NCI-H146 treated with DMSO at 0.1 percent for 48 hours (cell line): ENCODE measurements around the gene PDGFRA.

Experiments
- DNase-seq: peaks from one replicate; lab custom pipeline; 2025; ENCODE audit not compliant: unreplicated experiment; lab: John Stamatoyannopoulos, UW

PDGFRA gene

DNA sequence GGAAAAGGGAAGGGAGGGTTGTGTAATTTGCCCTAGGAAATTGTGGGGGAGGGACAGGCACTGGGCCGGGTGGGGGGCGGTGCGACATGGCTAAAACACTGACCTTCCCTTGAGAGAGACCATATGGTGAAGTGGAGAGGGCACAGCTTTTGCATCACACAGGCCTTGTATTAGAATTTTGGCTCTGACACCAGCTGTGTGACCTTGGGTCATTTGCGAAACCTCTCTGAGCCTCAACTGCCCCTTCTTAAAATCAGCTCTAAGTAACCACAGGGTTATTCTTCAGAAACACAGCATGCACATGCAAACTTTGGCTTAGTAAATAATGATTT lies 25.8 kb downstream of the PDGFRA start:
- no peak for DNase-seq

DNA sequence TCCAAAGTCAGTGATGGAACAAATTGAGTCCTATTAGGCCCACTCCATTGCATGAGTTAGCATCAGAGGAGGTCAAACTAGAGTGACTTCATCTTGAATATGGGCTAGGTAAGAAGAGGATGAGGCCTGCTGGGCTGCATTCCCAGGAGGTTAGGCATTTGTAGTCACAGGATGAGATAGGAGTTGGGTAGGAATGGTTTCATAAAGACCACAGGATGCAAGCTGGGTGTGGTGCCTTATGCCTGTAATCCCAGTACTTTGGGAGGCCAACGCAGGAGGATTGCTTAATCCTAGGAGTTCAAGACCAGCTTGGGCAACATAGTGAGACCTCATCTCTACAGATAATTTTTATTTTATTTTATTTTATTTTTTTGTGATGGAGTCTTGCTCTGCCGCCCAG lies 26.8 kb downstream of the PDGFRA start:
- DNase-seq, result no peak

DNA sequence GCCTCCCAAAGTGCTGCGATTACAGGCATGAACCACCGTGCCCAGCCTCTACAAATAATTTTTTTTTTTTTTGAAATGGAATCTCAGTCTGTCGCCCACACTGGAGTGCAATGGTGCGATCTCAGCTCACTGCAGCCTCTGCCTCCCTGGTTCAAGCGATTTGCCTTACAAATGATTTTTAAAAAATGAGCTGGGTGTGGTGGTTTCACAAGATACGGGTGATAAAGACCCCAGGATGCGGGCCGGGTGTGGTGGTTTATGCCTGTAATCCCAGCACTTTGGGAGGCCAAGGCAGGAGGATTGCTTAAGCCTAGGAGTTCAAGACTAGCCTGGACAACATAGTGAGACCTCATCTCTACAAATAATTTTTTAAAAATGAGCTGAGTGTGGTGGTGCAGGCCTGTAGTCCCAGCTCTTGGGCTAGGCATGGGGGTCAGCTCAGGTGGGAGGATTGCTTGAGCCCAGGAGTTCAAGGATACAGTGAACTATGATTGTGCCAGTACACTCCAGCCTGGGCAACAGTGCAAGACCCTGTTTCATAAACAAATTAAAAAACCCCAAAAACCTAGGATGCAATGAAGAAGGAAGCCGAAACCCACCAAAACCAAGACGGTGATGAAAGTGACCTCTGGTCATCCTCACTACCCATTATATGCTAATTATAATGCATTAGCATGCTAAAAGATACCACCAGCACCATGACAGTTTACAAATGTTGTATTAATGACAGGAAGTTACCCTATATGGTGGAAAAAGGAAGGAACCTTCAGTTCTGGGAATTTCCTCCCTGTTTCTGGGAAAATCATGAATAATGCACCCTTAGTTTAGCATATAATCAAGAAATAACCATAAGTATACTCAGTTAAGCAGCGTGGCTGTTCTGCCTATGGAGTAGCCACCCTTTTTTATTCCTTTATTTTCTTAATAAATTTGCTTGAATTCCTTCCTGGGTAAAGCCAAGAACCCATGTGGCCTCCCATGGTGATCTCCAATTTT lies 27.7 kb downstream of the PDGFRA start:
- no peak for DNase-seq

DNA sequence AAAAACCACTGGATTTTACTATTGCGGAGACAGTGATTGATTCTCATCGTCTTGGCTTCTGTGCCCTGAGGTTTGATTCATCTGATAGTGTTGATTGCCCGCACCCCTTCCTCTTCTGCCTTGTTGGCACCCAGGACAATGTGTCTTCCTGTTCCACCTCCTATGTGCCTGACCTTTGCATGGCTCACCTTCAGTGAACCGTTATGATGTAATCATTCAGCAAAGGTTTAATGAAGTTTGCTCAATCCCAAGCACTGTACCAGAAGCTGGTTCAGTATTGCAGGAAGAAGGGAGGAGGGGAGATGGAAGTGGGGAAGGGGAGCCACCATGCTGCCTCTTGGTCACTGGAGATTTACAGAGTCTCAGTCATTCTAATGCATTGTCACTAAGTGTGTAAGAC lies 36.3 kb downstream of the PDGFRA start:
- no peak for DNase-seq

DNA sequence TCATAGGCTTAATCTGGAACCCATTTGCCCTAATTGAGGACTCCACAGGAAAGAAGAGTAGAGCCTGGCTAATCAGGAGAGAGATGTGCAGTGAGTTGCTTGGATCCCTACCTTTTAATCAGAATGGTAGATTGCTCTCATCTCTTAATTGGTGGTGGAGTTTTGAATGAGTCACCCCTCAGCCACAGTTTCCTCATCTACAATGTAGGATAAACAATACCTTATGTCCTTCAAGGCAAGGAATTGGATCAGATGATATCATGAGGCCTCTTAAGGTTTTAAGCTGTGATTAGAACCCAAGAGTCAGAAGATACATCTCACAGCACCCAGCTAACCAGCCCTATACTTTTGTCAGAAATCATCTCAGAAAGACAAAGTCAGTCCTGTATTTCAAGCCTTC lies 39.1 kb downstream of the PDGFRA start:
- DNase-seq, result no peak

DNA sequence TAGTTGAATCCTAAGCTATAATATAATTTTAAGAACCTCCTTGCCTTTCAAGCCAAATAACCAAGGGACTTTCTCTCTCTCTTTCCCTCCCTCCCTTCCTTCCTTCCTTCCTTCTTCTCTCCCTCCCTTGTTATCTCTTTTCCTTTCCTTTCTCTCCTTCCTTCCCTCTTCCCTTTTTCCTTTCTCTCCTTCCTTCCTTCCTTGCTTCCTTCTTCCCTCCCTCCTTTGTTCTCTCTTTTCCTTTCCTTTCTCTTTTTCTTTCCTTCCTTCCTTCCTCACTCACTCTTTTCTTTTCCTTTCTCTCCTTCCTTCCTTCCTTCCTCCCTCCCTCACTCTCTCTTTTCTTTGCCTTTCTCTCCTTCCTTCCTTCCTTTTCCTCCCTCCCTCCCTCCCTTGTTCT lies 42.4 kb downstream of the PDGFRA start:
- no peak for DNase-seq

DNA sequence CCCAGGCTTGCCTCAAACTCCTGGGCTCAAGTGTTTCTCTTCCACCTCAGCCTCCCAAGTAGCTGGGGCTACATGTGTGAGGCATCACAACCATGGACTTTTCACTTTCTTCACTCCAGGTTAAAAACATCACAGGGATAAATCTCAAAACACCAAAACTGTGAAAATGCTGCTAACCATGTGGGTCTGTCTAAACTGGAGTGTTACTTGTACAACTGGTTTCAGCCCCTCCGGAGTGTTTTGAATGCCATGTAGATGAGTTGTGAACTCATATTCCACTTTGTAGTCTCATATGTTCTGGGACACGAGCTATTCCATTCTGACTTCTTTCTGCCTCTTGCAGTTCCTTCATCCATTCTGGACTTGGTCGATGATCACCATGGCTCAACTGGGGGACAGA lies 43.0 kb downstream of the PDGFRA start:
- DNase-seq, result no peak

DNA sequence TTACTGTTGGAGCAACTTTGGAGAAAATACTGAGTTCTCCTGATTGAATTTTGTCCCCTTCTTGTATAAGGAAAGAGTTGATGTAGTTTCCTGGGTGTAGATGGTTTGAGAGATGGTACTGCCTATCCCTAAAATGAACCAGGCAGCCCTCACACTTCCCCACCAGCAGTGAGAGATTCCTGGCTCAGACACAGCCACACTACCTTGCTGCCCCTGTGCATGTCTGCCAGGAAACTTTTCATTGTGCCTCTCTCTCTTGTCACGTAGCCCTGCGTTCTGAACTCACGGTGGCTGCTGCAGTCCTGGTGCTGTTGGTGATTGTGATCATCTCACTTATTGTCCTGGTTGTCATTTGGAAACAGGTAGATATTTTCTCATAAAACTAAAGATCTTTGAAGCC lies 45.2 kb downstream of the PDGFRA start:
- DNase-seq, result no peak

DNA sequence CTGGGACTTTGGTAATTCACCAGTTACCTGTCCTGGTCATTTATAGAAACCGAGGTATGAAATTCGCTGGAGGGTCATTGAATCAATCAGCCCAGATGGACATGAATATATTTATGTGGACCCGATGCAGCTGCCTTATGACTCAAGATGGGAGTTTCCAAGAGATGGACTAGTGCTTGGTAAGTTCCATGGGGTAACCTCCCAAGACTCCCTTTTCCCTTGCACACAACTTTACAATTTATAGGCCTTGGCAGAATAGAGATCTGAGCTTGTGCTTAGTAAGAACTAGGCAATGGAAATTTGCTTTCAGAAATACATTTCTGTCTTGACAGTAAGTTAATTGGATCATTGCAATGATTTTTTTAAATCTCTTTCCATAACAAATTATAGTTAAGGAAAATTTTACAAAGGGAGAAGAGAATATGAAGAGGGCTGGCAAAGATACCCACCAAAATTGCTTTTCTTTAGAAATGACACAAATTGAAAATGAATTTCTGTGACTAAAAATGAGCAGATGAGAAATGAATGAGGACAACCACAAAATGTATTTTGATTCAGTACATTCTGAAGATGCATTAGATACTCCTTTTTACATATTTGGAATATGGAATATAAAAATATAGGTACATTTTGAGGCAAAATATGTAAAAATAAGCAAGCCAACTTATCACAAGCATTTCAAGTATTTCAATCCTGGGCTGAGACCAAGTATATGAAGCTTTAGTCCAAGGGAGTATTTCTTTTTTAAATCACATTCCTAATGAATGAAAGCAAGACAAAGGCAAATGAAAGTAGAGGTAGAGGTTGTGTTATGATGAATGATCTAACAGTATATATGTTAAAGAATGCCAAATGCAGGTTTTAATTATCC lies 45.9 kb downstream of the PDGFRA start:
- DNase-seq, result no peak

DNA sequence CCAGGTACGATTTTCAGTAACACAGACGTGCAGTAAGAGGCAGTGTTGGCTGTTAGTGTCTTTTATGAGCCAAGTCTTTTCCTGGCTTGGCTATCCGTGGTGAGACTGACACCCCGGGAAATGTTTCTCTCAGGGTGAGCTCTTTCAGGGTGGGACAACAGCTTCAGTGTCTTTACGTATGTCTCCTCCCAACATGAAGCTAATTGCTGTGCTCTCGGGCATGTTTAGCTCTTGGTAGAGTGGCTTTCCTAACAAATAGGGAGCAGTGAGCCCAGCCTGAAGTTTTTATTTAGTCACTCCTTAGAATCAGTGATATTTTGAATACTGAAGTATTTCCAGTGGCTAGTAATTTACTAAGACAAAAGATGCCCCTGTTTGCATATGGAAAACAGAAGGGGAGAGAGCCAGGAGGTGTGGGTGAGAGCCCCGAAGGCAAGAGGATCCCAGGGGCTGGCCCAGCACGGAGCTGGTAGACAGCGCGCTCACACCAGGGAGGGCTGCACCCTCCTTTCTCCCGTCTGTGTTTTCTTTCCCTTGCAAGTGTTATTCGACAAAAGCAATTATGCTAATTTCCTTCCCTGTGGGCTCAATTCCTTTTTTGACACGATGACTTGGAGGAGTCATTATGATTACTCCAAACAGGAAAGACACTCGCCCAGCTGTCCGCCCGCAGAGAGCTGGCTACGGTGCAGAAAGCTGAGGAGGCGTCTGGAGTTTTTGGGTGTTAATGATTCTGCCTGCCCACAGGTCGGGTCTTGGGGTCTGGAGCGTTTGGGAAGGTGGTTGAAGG lies 47.7 kb downstream of the PDGFRA start:
- no peak for DNase-seq

DNA sequence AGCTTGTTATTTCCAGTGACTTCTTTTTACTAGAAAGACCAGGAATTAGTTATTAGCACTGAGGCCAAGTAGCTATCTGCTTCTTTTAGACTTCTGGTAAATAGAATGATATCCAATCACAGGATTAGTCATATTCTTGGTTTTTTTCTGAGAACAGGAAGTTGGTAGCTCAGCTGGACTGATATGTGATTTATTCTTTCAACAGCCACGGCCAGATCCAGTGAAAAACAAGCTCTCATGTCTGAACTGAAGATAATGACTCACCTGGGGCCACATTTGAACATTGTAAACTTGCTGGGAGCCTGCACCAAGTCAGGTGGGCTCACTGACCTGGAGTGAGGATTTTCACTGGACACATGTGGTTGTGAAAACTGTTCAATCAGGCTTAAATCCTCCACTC lies 48.6 kb downstream of the PDGFRA start:
- DNase-seq, result no peak

DNA sequence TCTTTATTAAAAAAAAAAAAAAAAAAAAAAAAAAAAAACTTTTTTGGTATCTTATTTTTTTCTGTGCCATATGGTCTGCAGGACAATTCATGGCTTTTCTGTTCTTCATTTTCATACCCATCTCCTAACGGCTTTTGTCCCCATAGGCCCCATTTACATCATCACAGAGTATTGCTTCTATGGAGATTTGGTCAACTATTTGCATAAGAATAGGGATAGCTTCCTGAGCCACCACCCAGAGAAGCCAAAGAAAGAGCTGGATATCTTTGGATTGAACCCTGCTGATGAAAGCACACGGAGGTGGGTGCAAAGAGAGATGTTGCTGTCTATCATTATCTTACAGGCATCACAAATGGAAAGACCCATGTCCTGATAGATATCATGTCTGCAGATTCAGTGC lies 49.1 kb downstream of the PDGFRA start:
- no peak for DNase-seq

DNA sequence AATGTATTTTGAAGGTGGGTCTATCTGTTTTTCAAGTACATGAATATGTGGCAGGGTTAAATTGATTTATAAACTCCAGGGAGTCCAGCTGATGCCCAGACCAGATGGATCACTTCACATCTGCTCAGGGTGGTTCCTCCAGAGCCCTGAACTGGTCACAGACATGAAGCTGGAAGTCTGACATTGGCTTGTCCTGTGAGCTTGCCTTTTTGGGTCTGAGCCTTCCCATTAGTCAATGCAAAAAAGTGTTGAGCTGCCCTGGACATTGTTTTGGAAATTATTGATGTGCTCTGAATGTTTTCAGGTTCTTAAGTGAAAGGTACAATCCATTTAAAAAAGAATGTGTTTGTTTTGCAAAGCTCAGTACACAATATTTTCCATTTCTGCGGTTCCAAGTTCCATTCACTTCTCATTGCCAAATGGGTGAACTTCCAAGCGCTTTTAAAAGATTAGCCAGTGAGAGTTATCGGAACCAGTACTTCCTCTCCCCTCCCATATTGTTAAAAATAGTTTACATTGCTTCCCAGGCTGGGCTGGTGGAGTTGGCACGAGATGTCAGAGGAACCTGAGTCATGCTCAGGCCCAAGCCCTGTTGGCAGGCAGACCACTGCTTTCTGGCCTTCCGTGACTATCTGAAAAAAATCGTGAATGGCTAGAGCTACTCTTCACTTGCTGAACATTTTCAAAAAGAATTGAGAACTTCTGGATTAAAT lies 52.1 kb downstream of the PDGFRA start:
- DNase-seq, result no peak

DNA sequence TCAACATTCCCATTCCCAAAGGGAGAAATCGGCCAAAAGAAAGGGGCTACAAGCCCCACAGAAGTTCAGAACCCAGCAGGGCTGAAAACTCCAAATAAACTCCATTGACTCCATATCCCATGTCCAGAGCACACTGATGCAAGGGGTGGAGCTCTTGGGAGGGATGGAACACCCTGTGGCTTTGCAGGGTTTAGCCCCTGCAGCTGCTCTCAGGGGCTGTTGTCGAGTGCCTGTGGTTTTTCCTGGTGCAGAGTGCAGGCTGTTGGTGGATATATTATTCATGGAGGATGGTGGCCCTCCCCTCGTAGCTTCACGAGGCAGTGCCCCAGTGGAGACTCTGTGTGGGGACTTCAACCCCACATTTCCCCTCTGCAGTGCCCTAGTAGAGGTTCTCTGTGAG lies 53.7 kb downstream of the PDGFRA start:
- DNase-seq, result no peak

DNA sequence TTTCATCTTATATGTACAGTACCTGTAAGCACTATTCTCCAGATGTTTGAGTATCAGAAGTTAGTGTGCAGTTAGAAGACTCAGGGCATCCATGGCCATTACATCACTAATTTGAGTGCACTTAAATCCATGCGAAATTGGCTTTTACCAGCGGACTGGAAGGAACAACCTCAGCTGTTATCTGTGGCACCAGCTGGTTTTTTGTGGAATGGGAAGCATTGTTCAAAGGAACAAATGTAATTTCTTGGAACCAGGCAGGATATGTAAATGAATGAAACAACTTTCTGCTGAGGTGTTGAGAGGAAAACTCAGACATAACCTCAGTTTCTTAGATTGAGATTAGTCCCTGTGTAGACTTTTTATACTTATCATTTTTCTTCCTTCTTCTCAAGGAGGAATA lies 60.2 kb downstream of the PDGFRA start:
- no peak for DNase-seq

DNA sequence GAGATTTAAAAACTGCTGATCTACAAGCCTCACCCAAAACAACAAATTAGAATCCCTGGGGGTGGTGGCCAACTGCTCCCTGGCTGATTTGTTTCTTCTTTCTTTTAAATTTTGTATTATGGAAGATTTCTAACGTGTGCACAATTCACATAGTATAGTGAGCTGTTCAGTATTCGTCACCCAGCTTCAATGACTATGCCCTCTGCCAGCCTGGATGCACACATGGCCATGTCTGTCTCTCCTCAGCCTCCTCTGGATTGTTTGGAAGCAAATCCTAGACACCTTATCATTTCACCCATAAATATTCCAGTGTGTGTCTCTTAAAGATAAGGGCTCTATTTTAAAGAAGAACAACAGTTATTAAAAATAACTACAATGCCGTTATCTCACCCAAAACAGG lies 61.9 kb downstream of the PDGFRA start:
- DNase-seq, result no peak

DNA sequence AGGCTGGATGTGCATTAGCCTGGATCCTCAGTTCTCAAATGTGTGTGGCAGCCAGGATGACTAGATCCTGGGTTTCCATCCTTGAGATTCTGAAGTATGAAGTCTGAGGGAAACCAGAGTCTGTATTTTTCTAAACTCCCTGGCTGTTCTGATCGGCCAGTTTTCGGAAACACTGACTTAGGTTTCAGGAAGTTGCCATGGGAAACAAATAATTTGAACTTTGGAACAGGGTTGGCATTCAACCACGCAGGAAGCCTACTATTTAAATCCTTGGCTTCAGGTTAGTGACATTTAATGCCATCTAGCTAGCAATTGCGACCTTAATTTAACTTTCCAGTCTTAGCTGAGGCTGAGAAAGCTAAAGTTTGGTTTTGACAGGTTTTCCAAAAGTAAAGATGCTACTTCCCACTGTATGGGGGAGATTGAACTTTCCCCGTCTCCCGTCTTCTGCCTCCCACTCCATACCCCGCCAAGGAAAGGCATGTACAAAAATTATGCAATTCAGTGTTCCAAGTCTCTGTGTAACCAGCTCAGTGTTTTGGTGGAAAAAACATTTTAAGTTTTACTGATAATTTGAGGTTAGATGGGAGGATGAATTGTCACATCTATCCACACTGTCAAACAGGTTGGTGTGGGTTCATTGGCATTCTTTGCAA lies 67.6 kb downstream of the PDGFRA start:
- DNase-seq, result no peak

DNA sequence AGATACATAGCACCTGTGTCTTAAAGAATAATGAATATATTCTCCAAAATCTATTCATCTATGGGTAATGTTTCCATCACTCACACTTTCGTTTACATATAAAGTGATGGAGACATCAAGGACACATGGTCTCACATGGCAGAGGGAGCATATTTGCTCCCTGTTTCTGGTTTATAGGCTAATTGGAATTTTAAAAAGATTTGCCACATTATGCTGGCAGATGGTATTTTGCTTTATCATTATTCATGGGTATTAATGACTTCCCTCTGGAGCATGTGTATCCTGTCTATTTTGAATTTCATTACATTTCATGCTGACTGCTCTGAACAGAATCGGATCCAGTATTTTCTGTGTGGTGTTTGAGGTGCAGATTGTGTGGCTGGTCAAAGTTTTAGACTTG lies 79.0 kb downstream of the PDGFRA start:
- no peak for DNase-seq

DNA sequence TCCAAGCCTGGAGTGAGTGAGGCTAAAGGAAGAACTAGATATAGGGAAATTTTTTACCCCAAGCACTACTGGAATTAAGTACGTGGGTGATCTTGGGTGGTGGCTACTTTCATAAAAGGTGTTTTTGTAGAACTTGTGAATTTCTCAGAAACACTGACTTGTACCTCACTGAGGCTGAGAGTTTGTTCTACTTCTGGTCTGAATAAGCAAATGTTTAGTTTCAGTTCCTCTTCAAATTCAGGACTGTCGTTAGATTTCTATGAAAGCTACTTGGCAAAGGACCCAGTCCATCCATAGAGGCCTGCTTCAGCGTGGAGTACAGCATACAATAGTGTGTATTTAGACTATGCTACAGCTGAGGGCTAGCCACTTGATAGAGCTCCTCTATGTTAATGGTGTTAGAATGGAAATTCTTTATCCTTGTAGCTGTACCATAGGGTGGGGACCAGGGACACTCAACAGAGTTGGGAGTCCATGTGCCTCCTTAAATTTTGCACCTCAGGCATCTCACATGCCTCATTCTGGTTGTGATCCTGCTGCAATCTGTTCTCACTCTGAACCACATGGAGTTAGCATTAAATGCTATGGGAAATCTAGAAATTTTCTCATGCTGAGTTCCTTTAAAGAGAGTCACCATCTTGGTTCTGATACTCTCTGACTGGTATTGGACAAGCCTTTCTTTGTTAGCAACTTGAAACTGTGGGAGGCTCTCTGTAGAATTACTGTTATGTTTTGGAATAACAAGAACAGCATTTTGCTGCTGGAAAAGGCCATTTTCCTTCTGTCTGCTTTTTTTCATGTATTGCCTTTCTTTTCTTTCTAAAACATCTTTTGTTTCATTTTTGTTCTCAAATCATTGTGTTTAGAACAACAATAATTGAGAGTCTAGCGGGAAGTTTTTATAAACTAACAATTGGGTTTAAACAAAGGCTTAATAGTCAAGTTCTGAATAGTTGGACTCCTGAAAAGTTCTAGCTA lies 86.8 kb downstream of the PDGFRA start:
- no peak for DNase-seq
